Measurements from ENCODE around the gene TRPC3.

TRPC3 gene

GRCh38 chr4:121951521-121952110, at the start of gene TRPC3:
TSS of gene TRPC3 (minus strand) at chr4:121952060. CDS start at chr4:121951680, 380 bp downstream.
- DNase-seq (ENCODE audit: low read depth): peak; percentile 48

GRCh38 chr4:122000849-122001248, 49.0 kb upstream of the TRPC3 start:
- no peak for DNase-seq (ENCODE audit: low read depth)

- DNase-seq (ENCODE audit: low read depth): peak; percentile 24
Observed at GRCh38 chr4:121998024-121998423, 46.2 kb upstream of the TRPC3 start.

- DNase-seq (ENCODE audit: low read depth): no peak
Observed at GRCh38 chr4:121995790-121996537, 44.1 kb upstream of the TRPC3 start.

GRCh38 chr4:121991968-121992367, 40.1 kb upstream of the TRPC3 start:
- DNase-seq (ENCODE audit: low read depth): no peak

GRCh38 chr4:121990489-121990888, 38.6 kb upstream of the TRPC3 start:
- no peak for DNase-seq (ENCODE audit: low read depth)

- DNase-seq (ENCODE audit: low read depth): peak; percentile 48
Observed at GRCh38 chr4:121989715-121990114, 37.9 kb upstream of the TRPC3 start.

GRCh38 chr4:121988950-121989349, 37.1 kb upstream of the TRPC3 start:
- DNase-seq (ENCODE audit: low read depth): no peak

- DNase-seq (ENCODE audit: low read depth): peak; percentile 25
Observed at GRCh38 chr4:121980643-121981042, 28.8 kb upstream of the TRPC3 start.

- no peak for DNase-seq (ENCODE audit: low read depth)
Observed at GRCh38 chr4:121978172-121978516, 26.3 kb upstream of the TRPC3 start.

GRCh38 chr4:121977251-121978171, 25.7 kb upstream of the TRPC3 start:
- DNase-seq (ENCODE audit: low read depth): peak; percentile 25

GRCh38 chr4:121975784-121976183, 23.9 kb upstream of the TRPC3 start:
- no peak for DNase-seq (ENCODE audit: low read depth)

GRCh38 chr4:121973816-121974215, 22.0 kb upstream of the TRPC3 start:
- no peak for DNase-seq (ENCODE audit: low read depth)

GRCh38 chr4:121968859-121969258, 17.0 kb upstream of the TRPC3 start:
- DNase-seq (ENCODE audit: low read depth): no peak

- no peak for DNase-seq (ENCODE audit: low read depth)
Observed at GRCh38 chr4:121964958-121965357, 13.1 kb upstream of the TRPC3 start.

GRCh38 chr4:121960818-121961217, 9.0 kb upstream of the TRPC3 start:
- no peak for DNase-seq (ENCODE audit: low read depth)

GRCh38 chr4:121958777-121959176, 6.9 kb upstream of the TRPC3 start:
- no peak for DNase-seq (ENCODE audit: low read depth)

GRCh38 chr4:121957266-121957665, 5.4 kb upstream of the TRPC3 start:
- no peak for DNase-seq (ENCODE audit: low read depth)

GRCh38 chr4:121953860-121954259, 2.0 kb upstream of the TRPC3 start:
- DNase-seq (ENCODE audit: low read depth): no peak

GRCh38 chr4:121952290-121952689, 430 bp upstream of the TRPC3 start:
- DNase-seq (ENCODE audit: low read depth): no peak

GRCh38 chr4:121950680-121951520, 960 bp downstream of the TRPC3 start:
- DNase-seq (ENCODE audit: low read depth): peak; percentile 39

- DNase-seq (ENCODE audit: low read depth): peak; percentile 69
Observed at GRCh38 chr4:121950212-121950679, 1.6 kb downstream of the TRPC3 start.

All from EH (cell line).